SH-SY5Y (cell line): Measurements from ENCODE around the gene TBR1.

ENCODE experiments used
- GATA2 ChIP-seq: IDR thresholded peaks from 2 replicates; pipeline ENCODE4 v1.6.1; 2011; ENCODE audit warnings: mild to moderate bottlenecking, low read depth, low read length
- GATA3 ChIP-seq: IDR thresholded peaks from 2 replicates; pipeline ENCODE4 v1.6.1; 2011; ENCODE audit warnings: low read depth, mild to moderate bottlenecking, low read length, moderate library complexity

The TBR1 gene

DNA sequence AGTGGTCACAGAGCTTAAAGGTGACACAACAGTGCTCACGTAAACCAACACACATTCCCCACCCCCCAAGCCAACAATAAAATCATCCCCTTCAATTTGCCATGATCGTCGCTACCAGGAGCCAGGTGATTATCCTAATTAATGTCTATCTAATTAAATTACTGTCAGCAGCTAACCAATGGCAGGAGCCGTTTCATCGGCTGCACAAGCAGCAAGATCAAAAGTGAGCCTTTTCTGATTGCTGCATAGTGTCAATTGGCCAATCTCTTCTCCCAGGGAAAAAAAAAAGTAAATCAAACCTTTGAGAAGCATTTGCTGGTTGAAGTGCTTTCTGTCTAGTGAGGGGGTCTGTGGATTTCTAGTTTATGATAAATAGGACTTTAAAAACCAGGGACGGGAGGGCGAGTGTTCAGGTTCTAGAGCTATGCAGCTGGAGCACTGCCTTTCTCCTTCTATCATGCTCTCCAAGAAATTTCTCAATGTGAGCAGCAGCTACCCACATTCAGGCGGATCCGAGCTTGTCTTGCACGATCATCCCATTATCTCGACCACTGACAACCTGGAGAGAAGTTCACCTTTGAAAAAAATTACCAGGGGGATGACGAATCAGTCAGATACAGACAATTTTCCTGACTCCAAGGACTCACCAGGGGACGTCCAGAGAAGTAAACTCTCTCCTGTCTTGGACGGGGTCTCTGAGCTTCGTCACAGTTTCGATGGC lies at the start of gene TBR1:
TSS of gene TBR1 (plus strand) at position 311 of the 721 bp plus-strand sequence. CDS start at position 425, 114 bp downstream.
- no peak for TF ChIP-seq GATA3
- TF ChIP-seq GATA2, result no peak

DNA sequence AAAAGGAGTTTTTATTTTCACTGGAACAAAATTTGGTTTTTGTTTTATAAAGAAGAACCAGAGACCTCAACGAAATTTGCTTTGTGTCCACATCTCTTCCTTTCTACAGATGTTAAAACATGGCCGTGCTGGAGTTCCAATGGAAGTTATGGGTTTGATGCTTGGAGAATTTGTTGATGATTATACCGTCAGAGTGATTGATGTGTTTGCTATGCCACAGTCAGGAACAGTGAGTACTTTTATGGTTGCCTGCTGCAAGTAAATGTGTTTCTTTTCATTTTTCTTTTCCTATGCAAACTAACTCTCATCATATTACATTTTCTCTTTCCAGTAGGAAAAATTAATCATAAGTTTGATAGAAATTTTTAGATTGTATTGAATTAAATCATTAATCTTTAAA lies 48.4 kb upstream of the TBR1 start:
- TF ChIP-seq GATA2 (no peak), GATA3 (no peak)

DNA sequence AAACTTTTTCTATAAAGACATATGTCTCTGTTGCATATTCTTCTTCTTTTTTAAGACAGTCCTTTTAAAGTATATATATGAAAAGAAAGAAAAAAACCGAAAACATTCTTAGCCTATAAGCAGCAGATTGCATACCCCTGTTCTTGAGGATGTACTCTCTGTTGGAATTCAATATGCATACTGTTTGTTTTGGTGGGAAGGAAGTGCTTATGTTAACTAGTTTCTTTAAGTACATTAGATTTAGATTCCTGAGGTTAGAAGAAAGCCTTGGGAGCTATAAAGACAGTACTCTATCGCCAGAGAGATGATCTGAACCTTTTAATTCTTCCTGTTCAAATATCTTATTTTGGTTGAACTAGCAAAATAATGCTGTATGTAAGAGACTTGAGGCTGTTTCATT lies 46.8 kb upstream of the TBR1 start:
- TF ChIP-seq GATA3 (no peak), GATA2 (no peak)

DNA sequence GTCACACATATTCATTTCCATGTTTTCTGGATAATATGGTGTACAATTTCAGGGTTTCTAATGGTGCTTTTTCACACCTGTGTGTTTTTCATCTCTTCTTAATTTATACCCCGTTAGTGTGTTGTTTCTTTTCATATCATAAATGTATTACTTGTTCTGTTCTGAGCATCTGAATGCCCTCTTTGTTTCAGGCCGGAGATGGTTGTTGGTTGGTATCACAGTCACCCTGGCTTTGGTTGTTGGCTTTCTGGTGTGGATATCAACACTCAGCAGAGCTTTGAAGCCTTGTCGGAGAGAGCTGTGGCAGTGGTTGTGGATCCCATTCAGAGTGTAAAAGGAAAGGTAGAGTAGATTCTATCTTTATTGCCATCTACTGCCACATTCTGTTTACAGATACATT lies 45.1 kb upstream of the TBR1 start:
- TF ChIP-seq GATA2 (no peak), GATA3 (no peak)

DNA sequence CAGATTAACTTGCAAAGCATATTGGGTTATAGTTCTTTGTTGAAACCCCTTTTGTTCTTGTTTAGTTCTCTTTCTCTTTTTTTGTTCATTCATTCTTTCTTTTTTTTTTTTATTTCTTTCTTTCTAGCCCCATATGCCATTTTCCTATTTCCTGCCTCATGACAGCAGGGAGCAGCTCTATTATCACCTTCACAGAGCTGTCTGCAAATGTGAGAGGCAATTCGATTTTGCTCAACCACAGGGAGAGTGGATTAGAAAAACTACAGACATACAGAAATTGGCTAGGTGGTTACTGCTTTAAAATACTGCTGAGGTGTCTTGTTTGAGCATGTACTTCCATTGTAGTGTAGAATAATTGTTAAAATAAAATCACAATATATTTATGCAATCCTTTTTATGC lies 44.2 kb upstream of the TBR1 start:
- TF ChIP-seq GATA3, result no peak
- no peak for TF ChIP-seq GATA2

DNA sequence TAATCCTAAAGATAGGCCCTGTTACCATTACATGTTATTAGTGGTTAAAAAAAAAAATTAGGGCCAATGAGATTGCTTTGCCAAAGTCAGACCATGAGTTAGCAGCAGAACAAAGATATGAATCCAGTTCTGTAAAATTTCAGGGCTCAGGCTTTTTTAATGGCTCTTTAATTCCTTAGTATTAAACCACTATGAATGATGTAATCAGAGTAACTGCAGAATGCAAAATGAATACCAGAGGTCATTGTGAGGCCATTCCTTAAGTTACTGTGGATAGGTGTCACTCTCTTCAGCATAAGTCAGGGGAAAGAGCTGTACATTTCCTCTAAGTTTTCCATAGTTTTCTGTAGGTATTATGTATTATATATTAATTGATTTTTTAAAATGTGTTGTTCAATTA lies 42.2 kb upstream of the TBR1 start:
- TF ChIP-seq GATA2 (no peak), GATA3 (no peak)

DNA sequence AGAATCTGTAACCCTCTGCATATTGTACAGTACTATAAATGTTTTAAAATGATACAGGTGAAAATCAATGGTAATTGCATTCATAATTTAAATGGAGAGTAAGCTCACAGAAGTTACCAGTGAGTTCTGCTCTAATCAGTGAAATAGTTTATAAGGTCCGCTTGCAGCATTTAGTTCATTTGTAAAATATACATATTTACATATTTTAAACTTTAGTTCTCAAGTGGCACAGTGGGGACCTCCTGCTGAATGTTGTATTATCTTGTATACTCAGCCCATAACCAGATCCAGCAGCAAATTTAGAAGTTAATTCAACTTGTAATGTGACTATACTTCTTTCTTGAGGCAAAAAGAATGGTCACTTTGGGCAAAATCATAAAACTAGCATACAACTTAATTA lies 41.7 kb upstream of the TBR1 start:
- no peak for TF ChIP-seq GATA3
- TF ChIP-seq GATA2, result no peak

DNA sequence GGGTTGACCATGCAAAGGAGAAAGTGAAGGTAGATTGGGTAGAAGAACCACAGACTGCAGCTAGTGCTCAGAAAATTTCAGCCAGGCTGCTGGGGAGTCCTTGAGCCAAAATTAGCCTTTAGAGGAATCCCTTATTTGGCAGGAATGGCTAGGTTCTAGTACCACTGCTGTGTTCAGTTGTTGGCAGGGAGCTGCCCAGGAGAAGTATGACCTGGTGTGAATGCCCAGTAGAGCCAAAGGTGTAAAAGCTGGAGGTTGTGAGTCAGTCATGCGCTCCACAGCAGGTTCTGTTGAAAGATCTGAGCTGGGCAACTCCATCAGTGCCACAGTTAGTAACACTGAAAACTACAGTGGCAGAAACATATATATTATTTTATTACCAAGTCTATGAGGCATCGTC lies 36.4 kb upstream of the TBR1 start:
- no peak for TF ChIP-seq GATA3
- no peak for TF ChIP-seq GATA2

DNA sequence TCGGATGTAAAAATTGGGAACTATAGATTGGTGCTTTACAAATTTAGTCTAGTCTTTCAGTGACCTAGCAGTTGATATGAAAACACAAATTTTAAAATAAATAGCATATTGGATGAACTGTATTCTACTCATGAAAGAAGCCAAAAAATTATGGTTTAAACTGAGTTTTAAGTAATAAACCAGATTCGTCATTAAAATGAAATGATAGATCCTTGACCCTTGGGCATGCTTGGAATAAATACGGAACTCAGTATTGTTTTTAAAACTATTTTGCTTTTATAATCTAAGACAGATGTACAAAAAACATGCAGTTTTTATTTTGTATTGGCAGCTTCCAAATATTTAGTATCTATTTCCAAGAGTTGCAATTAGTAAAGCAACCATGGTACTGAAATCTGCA lies 34.6 kb upstream of the TBR1 start:
- TF ChIP-seq GATA3 (no peak), GATA2 (no peak)

DNA sequence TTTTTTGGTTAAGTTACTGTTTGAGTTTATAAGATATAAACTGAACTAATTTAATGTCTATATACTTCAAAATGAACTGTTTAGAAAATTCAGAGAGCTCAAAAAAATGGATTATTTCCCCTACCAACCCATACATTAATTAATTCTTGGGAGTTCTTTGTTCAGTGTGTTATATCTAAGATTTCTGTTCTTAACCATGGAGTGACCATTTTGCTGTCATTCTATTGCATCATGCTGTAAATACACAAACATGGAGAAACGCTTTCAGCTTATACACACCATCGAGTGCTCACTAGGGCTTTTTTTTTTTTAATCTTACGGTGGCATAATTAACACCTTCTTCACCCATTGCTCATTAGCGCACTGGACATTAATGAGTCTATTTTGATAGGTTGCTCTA lies 33.4 kb upstream of the TBR1 start:
- TF ChIP-seq GATA2 (no peak), GATA3 (no peak)

DNA sequence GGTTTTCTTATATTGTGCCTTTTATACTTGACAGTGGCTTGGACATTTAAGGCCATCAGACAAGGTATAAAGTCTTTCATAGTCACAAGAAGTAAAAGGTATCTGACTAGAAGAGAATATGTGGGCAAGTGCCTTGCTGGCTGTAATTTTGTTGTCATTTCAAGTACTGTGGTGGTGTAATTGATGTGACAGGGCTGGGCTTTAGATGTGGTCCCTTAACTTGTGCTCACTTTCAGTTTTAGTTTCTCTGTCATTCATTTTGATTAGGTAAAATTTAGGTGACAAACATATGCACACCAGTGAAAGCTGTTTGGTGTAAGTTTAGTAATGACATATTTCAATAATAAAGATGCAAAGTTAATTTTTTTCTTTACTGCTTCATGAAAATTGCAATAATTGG lies 31.2 kb upstream of the TBR1 start:
- TF ChIP-seq GATA2, result no peak
- no peak for TF ChIP-seq GATA3

DNA sequence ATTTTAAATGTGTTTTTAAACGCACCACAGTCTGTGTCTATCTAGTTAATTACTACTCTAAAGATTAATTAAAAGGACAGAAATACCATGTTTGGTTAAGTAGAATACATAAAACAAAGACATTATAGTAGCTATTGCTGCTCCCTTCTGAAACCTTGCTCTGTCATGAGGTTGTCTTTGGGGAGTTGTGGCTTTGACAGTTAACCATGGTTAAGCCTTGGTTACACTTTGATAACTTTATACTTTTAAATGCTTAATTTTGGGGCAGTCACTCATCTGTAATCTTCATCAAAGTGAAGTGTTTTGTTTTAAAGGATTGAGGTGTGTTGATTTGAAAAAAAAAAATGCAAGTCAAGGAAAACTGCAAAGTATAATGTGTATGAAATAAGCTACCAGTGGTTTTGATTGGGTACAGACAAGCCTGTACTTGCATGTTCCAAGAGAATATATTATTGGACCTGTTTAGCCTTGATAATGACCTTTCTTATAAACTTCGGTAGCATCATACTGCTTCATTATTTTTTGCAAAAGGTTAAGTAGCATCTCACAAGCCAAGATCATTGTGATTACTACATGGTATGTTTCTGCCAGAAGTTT lies 29.8 kb upstream of the TBR1 start:
- TF ChIP-seq GATA2, result no peak
- TF ChIP-seq GATA3, result no peak

DNA sequence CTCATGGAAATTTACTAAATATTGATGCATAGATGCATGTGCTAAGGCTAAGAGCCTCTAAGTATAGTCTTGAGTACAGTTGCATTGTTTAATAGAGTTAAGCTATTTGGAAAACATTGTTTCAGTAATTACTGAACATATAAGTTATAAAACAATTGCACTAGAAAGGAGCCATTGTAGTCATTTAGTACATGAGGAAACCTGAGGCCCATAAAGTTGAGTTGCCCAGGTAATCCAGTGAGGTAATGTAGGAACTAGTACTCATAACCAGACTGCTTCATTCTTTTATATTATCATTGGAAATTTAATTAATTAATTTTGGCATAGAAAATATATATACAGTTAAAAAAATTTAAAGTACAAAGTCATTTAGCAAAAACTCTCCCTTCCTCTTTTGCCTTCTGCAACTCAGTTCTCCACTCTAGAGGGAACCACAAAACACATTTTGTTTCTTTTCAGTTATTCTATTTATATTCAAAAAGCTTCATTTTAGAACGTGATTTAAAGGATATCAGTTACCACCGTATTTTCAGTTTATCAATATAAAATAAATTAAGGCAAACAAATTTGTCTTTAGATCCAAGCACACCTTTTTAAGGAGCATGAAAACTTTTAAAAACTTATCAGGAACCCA lies 27.8 kb upstream of the TBR1 start:
- no peak for TF ChIP-seq GATA3
- no peak for TF ChIP-seq GATA2

DNA sequence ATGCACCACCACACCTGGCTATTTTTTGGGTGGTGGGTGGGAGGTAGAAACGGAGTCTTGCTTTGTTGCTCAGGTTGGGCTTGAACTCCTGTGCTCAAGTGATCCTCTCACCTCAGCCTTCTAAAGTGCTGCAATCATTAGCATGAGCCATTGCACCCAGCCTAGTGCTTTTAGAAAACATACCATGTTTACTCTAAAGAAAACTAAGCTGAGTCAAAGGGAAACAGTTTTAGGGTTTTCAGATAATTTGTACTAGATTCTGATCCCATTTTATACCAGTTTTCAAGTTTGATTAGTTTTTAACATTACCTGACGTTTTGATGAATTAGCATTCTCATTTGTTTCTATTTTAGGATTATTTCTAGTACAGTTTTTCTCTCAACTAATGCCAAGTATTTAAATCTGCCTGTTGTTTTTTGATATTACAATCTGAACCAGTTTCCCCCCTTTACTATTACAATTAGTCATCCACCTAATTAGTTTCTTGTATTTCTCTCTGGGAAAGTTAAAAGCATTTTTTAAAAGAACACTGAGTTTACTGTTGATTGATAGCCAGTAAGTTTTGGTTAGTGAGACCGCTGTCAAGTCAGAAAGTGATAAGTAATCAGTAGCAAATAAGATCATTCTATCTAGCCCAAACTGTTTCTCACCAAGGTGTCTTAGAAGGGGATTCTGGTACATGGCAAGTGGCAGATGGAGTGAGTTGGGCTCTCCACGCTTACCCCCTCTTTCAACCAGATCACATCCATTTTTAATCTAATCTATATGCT lies 24.2 kb upstream of the TBR1 start:
- TF ChIP-seq GATA2, result no peak
- no peak for TF ChIP-seq GATA3

DNA sequence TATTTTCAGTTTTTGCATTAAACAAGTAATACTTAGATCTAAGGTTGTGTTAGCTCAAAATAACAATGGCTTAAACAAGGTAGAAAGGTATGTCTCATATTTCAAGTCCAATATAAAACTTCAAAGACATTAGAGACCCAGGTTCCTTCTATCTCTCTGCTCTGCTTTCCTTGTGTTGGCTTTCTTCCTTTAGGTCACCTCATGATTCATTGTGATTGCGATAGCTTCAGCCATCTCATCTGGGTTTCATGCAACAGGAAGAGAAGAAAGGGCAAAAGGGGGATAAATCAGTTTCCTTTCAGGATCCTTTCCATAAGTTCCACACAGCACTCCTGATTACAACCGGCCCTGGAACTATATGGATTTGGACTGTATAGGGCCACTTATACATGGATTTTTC lies 16.0 kb upstream of the TBR1 start:
- TF ChIP-seq GATA3 (no peak), GATA2 (no peak)
